BLaER1 treated with 17β-estradiol and CSF1 and Interleukin-3, amounts not matched to agents 10 nM and 100 nM (cell line): ENCODE data around the gene CRB2.

Source experiments
- H3K27ac ChIP-seq, 11 experiments: shearing (Covaris generic); formaldehyde crosslinking; 2 replicates each; pipeline ENCODE4 v1.8.1; 2022
- H3K27me3 ChIP-seq, 11 experiments: shearing (Covaris generic); formaldehyde crosslinking; 2 replicates each; pipeline ENCODE4 v1.8.1; 2022
- H3K36me3 ChIP-seq, 11 experiments: shearing (Covaris generic); formaldehyde crosslinking; 2 replicates each; pipeline ENCODE4 v1.8.1; 2022
- H3K4me1 ChIP-seq, 10 experiments: shearing (Covaris generic); formaldehyde crosslinking; 2 replicates each; pipeline ENCODE4 v1.8.1; 2022
- H3K4me2 ChIP-seq, 11 experiments: shearing (Covaris generic); formaldehyde crosslinking; 2 replicates each; pipeline ENCODE4 v1.8.1; 2022
- H3K4me3 ChIP-seq, 10 experiments: shearing (Covaris generic); formaldehyde crosslinking; 2 replicates each; pipeline ENCODE4 v1.8.1; 2022
- H3K9ac ChIP-seq, 11 experiments: shearing (Covaris generic); formaldehyde crosslinking; 2 replicates each; pipeline ENCODE4 v1.8.1; 2022
- H3K9me3 ChIP-seq, 11 experiments: shearing (Covaris generic); formaldehyde crosslinking; replicated peaks in 1 of 11; 2 replicates each; pipeline ENCODE4 v1.8.1; 2022
- H4K20me1 ChIP-seq, 11 experiments: shearing (Covaris generic); formaldehyde crosslinking; 2 replicates each; pipeline ENCODE4 v1.8.1; 2022
- Cebpa-rat ChIP-seq, 11 experiments: shearing (Covaris generic); IDR thresholded peaks; 2 replicates each; pipeline ENCODE4 v1.8.1; 2022

CRB2 gene

DNA sequence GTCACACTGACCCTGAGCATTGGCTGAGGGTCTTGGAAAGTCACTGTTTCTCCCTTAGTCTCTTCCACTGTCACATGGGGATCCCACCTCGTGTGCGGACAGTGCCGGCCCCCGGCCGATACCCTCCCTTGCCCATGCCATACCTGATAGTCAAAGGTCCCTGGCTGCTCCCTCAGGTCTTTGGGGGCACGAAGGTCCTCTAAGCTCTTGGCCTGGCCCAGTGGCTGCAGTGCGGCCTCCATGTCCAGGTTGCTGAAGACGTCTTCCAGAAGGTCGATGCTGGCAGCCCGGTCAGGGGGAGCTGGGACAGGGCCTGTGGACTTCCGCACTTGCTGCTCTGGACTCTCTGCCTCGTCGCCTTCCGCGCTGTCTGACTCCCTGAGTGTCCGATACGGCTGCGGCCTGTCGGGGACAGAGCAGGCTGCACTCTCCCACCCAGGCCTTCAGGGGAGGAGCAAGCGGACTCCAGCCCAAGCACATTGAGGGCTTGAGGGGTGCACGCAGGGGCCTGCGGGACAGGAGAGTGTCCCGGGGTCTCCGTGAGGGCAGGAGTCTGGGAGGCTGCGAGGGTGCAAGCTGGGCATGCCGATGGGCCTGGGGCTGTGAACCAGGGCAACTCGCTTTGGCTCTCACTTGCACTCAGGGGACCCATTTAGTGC lies 27.6 kb downstream of the CRB2 start:
- H3K4me1 ChIP-seq = peaks cover 0 to 13% (median 9%) of the 10 kb centered on the region in 10 experiments; a peak in 13 of 20 replicates
- H3K36me3 ChIP-seq = peaks cover 0 to 51% (median 11%) of the 10 kb centered on the region in 11 experiments; a peak in 15 of 22 replicates
- no peak overlapping the region for H3K4me3 ChIP-seq
- H3K9me3 ChIP-seq = no peaks in the 10 kb centered on the region
- H3K27me3 ChIP-seq = no peaks in the 10 kb centered on the region
- no peak overlapping the region for H3K27ac ChIP-seq
- no peak for TF ChIP-seq Cebpa-rat (IDR thresholded peaks at IDR 0.05)
- peaks cover 0 to 63% (median 5%) of the 10 kb centered on the region in 11 experiments; a peak in 12 of 22 replicates for H4K20me1 ChIP-seq
- no peak overlapping the region for H3K4me2 ChIP-seq
- no peak overlapping the region for H3K9ac ChIP-seq

DNA sequence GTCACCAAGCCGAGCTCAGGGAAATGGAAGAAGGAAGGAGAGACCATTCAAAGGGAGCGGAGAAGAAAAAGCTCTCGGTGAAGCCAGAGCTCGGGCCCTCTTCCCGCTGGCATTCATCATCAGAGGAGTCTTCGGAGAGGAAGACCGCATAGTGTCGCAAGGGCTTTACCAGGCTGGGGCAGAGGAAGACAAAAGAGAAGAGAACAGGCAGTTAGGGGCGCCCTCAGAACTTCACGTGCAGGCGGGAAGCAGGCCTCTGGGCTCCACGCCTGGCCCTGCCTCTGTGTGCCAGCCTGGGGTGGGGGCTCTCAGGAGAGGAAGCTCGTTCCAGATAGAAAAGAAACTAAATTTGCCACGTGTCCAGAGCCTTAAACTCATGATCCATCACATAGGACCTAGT lies 31.7 kb downstream of the CRB2 start:
- H3K36me3 ChIP-seq = peaks cover 0 to 22% (median 8%) of the 10 kb centered on the region in 11 experiments; a peak in 13 of 22 replicates
- H3K27me3 ChIP-seq = no peaks in the 10 kb centered on the region
- TF ChIP-seq Cebpa-rat (IDR thresholded peaks at IDR 0.05) = no peak
- H3K9ac ChIP-seq = peak overlapping the region in 2 of 11 experiments; percentile 15 to 19; a peak in 3 of 22 replicates
- H3K4me2 ChIP-seq = peak overlapping the region in 1 of 11 experiments; percentile 21; a peak in 1 of 22 replicates
- no peak overlapping the region for H3K4me3 ChIP-seq
- peaks cover 0 to 2% (median 0%) of the 10 kb centered on the region in 11 experiments; a peak in 7 of 22 replicates for H3K9me3 ChIP-seq
- H3K4me1 ChIP-seq = peaks cover 15 to 26% (median 23%) of the 10 kb centered on the region in 10 experiments; a peak in 19 of 20 replicates
- H4K20me1 ChIP-seq = peaks cover 0 to 61% (median 0%) of the 10 kb centered on the region in 11 experiments; a peak in 8 of 22 replicates
- H3K27ac ChIP-seq = no peak overlapping the region; a peak in 1 of 22 replicates

DNA sequence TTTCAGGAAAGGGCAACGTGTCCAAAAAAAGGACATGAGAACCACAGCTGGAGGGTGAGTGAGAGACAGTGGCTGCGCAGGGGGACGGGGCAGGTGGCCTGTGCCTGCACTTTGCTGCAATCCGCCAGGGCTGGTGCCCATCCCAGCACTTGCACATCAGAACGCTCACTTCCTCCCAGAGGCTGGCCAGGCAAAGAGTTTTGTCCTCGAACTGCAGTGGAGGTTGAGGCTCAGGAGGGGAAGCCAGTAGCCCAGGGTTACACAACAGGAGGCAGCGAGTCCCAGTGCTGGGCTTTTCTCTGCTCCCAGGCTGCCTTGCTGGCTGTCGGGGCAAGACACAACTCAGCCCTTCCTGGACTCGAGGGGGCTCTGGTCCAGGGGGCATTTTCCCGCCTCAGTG lies 33.1 kb downstream of the CRB2 start:
- H3K9ac ChIP-seq = peak overlapping the region in 2 of 11 experiments; percentile 20 to 41; a peak in 2 of 22 replicates
- H3K4me1 ChIP-seq = peaks cover 15 to 28% (median 23%) of the 10 kb centered on the region in 10 experiments; a peak in 19 of 20 replicates
- no peaks in the 10 kb centered on the region for H3K27me3 ChIP-seq
- H4K20me1 ChIP-seq = peaks cover 0 to 48% (median 0%) of the 10 kb centered on the region in 11 experiments; a peak in 8 of 22 replicates
- H3K4me2 ChIP-seq = peak overlapping the region in 9 of 11 experiments; percentile 30 to 54 (median 39); a peak in 17 of 22 replicates
- no peak overlapping the region for H3K4me3 ChIP-seq
- TF ChIP-seq Cebpa-rat (IDR thresholded peaks at IDR 0.05) = peak in 1 of 11 experiments; percentile 17; a peak in 1 of 22 replicates
- H3K9me3 ChIP-seq = peaks cover 0 to 12% (median 7%) of the 10 kb centered on the region in 11 experiments; a peak in 15 of 22 replicates
- no peak overlapping the region for H3K27ac ChIP-seq
- peaks cover 0 to 12% (median 0%) of the 10 kb centered on the region in 11 experiments; a peak in 6 of 22 replicates for H3K36me3 ChIP-seq

DNA sequence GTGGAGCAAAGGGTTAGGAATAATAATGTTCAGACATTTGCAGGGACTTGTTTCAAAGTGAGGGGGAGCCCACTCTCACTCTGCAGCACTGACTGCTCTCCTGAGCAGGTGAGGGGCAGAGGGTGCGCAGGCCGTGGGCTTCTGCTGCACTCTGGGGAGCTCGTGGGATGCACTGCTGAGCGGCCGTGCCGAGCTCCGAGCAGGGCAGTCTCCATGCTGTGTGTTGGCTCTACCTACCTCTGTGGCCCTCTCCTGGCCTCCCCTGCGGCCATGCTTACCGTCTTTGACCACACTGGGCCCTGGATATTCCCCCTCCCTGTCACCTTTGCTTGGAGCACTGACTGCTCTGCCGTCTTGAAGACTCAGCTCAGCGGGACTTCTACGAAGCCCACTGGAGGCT lies 33.7 kb downstream of the CRB2 start:
- Histone ChIP-seq H3K9me3 (peaks cover 0 to 12% (median 7%) of the 10 kb centered on the region in 11 experiments; a peak in 15 of 22 replicates), H3K9ac (peak overlapping the region in 1 of 11 experiments; percentile 41; a peak in 1 of 22 replicates), H3K4me3 (no peak overlapping the region), H4K20me1 (peaks cover 0 to 47% (median 0%) of the 10 kb centered on the region in 11 experiments; a peak in 8 of 22 replicates), H3K27me3 (no peaks in the 10 kb centered on the region), H3K4me2 (peak overlapping the region in 9 of 11 experiments; percentile 30 to 54 (median 39); a peak in 13 of 22 replicates), H3K27ac (no peak overlapping the region), H3K4me1 (peaks cover 15 to 34% (median 28%) of the 10 kb centered on the region in 10 experiments; a peak in 19 of 20 replicates), H3K36me3 (peaks cover 0 to 10% (median 0%) of the 10 kb centered on the region in 11 experiments; a peak in 2 of 22 replicates)
- TF ChIP-seq Cebpa-rat (IDR thresholded peaks at IDR 0.05) = no peak

DNA sequence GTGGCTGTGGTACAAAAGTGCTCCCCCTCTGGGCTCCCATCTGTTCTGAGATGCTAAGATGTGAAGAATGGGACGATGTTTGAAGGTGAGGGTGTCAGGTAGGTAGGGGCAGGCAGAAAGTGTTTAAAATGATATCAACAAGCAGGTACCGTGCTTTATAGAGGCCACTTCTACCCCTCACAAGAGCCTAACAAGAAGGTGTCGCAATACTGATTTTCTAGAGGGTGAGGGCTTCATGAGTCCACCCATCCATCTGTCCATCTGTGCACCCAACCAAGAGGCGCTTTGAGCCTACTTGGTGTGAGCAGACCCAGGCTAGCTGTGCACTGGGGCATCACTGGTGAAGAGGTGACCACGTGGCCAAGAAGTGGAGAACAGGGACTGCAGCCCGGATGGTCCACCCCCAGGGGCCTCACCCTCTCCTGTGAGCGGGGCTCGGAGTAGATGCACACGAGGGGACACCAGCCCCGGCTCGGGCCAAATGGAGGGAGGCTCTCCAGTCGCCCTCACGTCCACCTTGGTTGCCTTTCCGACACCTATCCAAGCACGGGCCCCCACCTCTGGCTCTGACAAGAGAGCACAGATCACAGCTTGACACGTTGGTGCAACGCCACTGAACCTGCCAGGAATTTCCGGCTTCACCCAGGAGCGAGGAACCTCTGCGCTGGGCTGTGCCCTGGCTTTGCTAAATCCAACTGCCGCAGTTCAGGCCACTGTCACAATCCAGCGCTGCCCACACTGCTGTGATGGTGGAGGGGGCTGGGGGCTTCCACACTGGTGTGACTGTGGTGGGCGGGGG lies 34.5 kb downstream of the CRB2 start:
- peaks cover 0 to 50% (median 0%) of the 10 kb centered on the region in 11 experiments; a peak in 8 of 22 replicates for H4K20me1 ChIP-seq
- H3K9me3 ChIP-seq = peaks cover 0 to 12% (median 7%) of the 10 kb centered on the region in 11 experiments; a peak in 15 of 22 replicates
- no peak overlapping the region for H3K9ac ChIP-seq
- H3K4me1 ChIP-seq = peaks cover 15 to 42% (median 37%) of the 10 kb centered on the region in 10 experiments; a peak in 19 of 20 replicates
- H3K36me3 ChIP-seq = peaks cover 0 to 10% (median 0%) of the 10 kb centered on the region in 11 experiments; a peak in 2 of 22 replicates
- no peak overlapping the region for H3K4me3 ChIP-seq
- no peak overlapping the region for H3K27ac ChIP-seq
- H3K27me3 ChIP-seq = no peaks in the 10 kb centered on the region
- peak in 8 of 11 experiments; percentile 22 to 84 (median 50); a peak in 10 of 22 replicates for TF ChIP-seq Cebpa-rat (IDR thresholded peaks at IDR 0.05)
- H3K4me2 ChIP-seq = no peak overlapping the region; a peak in 2 of 22 replicates

DNA sequence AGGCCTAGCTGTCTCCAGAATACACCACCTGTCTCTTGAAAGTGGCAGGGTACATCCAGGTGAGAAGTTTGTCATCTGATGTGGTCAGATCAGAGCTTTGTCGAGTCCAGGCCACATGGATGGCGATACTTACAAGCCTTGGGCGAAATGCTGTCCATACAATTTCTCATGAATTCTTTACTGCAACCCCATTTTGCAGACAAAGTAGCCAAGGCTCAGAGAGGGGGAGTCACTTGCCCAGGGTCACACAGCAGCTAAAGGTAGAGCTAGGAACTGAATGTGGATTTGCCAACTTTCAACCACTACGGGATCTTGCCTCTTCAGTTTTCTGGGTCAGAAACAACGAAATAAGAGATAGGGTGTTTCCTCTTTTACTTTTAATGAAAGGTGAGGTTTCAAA lies 35.2 kb downstream of the CRB2 start:
- Histone ChIP-seq H3K27me3 (no peaks in the 10 kb centered on the region), H3K4me1 (peaks cover 16 to 49% (median 44%) of the 10 kb centered on the region in 10 experiments; a peak in 19 of 20 replicates)
- no peak for TF ChIP-seq Cebpa-rat (IDR thresholded peaks at IDR 0.05)

DNA sequence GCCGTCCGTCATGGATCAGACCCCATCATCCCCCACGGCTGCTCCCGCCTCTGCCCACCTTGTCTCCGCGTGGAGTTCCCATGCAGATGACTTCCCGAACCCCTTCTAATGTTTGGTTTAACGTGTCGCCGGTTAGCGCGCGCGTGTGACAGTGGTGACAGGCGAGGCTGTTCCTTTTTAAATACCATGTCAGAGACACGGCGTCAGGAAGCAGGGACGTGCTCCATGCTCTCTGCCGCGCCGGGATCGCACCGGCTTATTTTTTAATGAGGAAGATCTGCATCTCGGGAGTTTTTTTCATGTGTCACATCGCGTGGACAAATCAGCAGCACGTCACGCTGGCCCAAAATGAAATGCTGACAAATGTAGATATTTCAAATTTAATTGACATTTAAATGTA lies 35.9 kb downstream of the CRB2 start:
- Histone ChIP-seq H3K4me2 (no peak overlapping the region), H3K4me3 (no peak overlapping the region), H3K36me3 (peaks cover 0 to 10% (median 0%) of the 10 kb centered on the region in 11 experiments; a peak in 2 of 22 replicates), H3K9ac (no peak overlapping the region), H3K27me3 (no peaks in the 10 kb centered on the region), H3K9me3 (peaks cover 0 to 12% (median 7%) of the 10 kb centered on the region in 11 experiments; a peak in 15 of 22 replicates), H3K27ac (no peak overlapping the region), H3K4me1 (peaks cover 16 to 51% (median 45%) of the 10 kb centered on the region in 10 experiments; a peak in 19 of 20 replicates), H4K20me1 (peaks cover 0 to 51% (median 0%) of the 10 kb centered on the region in 11 experiments; a peak in 7 of 22 replicates)
- TF ChIP-seq Cebpa-rat (IDR thresholded peaks at IDR 0.05) = no peak

More for the DNA sequence above, 35.2 kb downstream of the CRB2 start:
- Histone ChIP-seq H3K4me3 (no peak overlapping the region), H3K9ac (no peak overlapping the region), H4K20me1 (peaks cover 0 to 57% (median 0%) of the 10 kb centered on the region in 11 experiments; a peak in 7 of 22 replicates), H3K9me3 (peaks cover 0 to 12% (median 7%) of the 10 kb centered on the region in 11 experiments; a peak in 15 of 22 replicates), H3K27ac (no peak overlapping the region), H3K36me3 (peaks cover 0 to 10% (median 0%) of the 10 kb centered on the region in 11 experiments; a peak in 2 of 22 replicates), H3K4me2 (no peak overlapping the region)

DNA sequence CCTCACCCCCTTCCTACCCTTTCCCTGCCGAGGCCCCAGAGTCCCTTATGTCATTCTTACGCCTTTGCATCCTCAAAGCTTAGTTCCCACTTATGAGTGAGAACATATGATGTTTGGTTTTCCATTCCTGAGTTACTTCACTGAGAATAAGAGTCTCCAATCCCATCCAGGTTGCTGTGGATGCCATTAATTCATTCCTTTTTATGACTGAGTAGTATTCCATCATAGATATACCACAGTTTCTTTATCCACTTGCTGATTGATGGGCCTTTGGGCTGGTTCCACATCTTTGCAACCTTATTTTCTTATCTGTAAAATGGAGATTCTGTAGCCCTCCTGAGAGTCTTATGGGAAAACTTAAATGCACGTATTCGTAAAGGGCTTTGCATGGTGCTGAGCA lies 36.8 kb downstream of the CRB2 start:
- Histone ChIP-seq H3K27ac (no peak overlapping the region), H4K20me1 (peaks cover 0 to 46% (median 0%) of the 10 kb centered on the region in 11 experiments; a peak in 7 of 22 replicates), H3K4me2 (no peak overlapping the region), H3K4me3 (no peak overlapping the region), H3K36me3 (peaks cover 0 to 10% (median 0%) of the 10 kb centered on the region in 11 experiments; a peak in 4 of 22 replicates), H3K4me1 (peaks cover 16 to 47% (median 43%) of the 10 kb centered on the region in 10 experiments; a peak in 19 of 20 replicates), H3K9ac (no peak overlapping the region), H3K27me3 (no peaks in the 10 kb centered on the region), H3K9me3 (peaks cover 0 to 12% (median 7%) of the 10 kb centered on the region in 11 experiments; a peak in 15 of 22 replicates)
- no peak for TF ChIP-seq Cebpa-rat (IDR thresholded peaks at IDR 0.05)
